ENCODE results near the gene CCDC70. TPM values are rescaled to one million over a fixed set of nuclear protein-coding genes. Genes with fewer than 3 reads are reported as not detected.

The CCDC70 gene
- total and polyA plus RNA-seq, 2 of the 8 experiments (the other 6 are each of a cell fraction or from before 2014, with no cell fraction given): not detected

GRCh38 chr13:51839711-51840540, 21.8 kb upstream of the CCDC70 start:
- Histone ChIP-seq H2BK120ac (replicated peaks; ENCODE audit: low read depth, low read length) (no peak overlapping the region), H2BK12ac (ENCODE audit: low read depth, low read length) (no peak overlapping the region), H3K27ac (ENCODE audit: low read depth, low read length) (no peak overlapping the region), H3K23me2 (ENCODE audit: low read depth, low read length) (no peaks in the 10 kb centered on the region), H3K4me2 (ENCODE audit: insufficient read depth in 1 of 2, low read depth in 2 of 2, low read length in 2 of 2) (no peak overlapping the region), H3K4me1 (replicated peaks in 1 of 4; ENCODE audit: control insufficient read depth in 3 of 4, insufficient read depth in 4 of 4, low read length in 3 of 4) (no peaks in the 10 kb centered on the region; a peak in 1 of 7 replicates), H2BK20ac (ENCODE audit: low read length) (no peak overlapping the region), H4K8ac (ENCODE audit: extremely low read depth, insufficient read depth, low read length) (no peak overlapping the region), H4K5ac (ENCODE audit: insufficient read length, low read depth, low read length) (no peak overlapping the region), H2BK5ac (ENCODE audit: low read depth, low read length) (no peak overlapping the region), H2AFZ (ENCODE audit: low read length) (no peak overlapping the region), H3K9me3 (ENCODE audit: insufficient read depth in 2 of 2, low read depth in 1 of 2, low read length in 1 of 2) (no peaks in the 10 kb centered on the region), H3K79me1 (ENCODE audit: low read depth, low read length) (no peaks in the 10 kb centered on the region), H3K4me3 (ENCODE audit: extremely low read depth in 1 of 4, insufficient read depth in 2 of 4, low read depth in 3 of 4, low read length in 4 of 4) (no peak overlapping the region), H3K79me2 (ENCODE audit: control insufficient read depth in 1 of 2, insufficient read depth in 2 of 2, low read length in 2 of 2) (no peaks in the 10 kb centered on the region), H2AK5ac (ENCODE audit: low read depth, low read length) (no peak overlapping the region), H3K9ac (replicated peaks in 1 of 4; ENCODE audit: extremely low read depth in 1 of 4, low read depth in 3 of 4, low read length in 3 of 4) (0 out of 7 replicates have a peak overlapping the region, but pooled peaks of 1 of the 4 experiments have one; percentile 15), H3K14ac (ENCODE audit: insufficient read length) (no peak overlapping the region), H2BK15ac (ENCODE audit: low read length) (no peak overlapping the region), H3K27me3 (replicated peaks in 1 of 4; ENCODE audit: control insufficient read depth in 3 of 4, extremely low read depth in 1 of 4, insufficient read depth in 3 of 4, low read length in 3 of 4) (no peaks in the 10 kb centered on the region), H4K91ac (replicated peaks; ENCODE audit: insufficient read length, low read length) (no peak overlapping the region), H3K56ac (replicated peaks; ENCODE audit: insufficient read length, low read depth, low read length) (no peak overlapping the region), H4K20me1 (replicated peaks in 1 of 2; ENCODE audit: control insufficient read depth in 1 of 2, insufficient read depth in 2 of 2, low read length in 2 of 2) (no peaks in the 10 kb centered on the region), H3K18ac (ENCODE audit: extremely low read depth, low read length) (no peak overlapping the region), H3K36me3 (ENCODE audit: control insufficient read depth in 2 of 4, insufficient read depth in 4 of 4, low read length in 3 of 4) (no peaks in the 10 kb centered on the region), H3K4ac (replicated peaks; ENCODE audit: insufficient read length, low read depth, low read length) (no peak overlapping the region), H3K23ac (ENCODE audit: insufficient read length) (no peak overlapping the region)
- no peak for FAIRE-seq
- WGBS, 2 experiments (ENCODE audit: extremely low coverage in 1 of 2, insufficient coverage in 1 of 2, insufficient read length in 1 of 2, insufficient replicate concordance in 2 of 2, low coverage in 1 of 2, low lambda C conversion rate in 2 of 2, missing lambda C conversion rate in 1 of 2): 82% methylated on average over 10 of the region's 10 CpGs; no CpG with 5 or more reads in 1 of the 2 experiments
- ChIA-PET POLR2A (ENCODE audit: partially characterized antibody) (interaction anchor here (0.6 kb wide), 1 partner anchor 436 kb away, joined by 3 read pairs; no protein-coding TSS in a partner anchor), CTCF (ENCODE audit: partially characterized antibody) (interaction anchor here (0.6 to 1.8 kb wide), 4 partner anchors 10 to 292 kb away, joined by 3 to 6 read pairs (median 4); no protein-coding TSS in a partner anchor)
- no peak for DNase-seq (ENCODE audit: low read depth in 1 of 2, low spot score in 2 of 2)
- TF ChIP-seq NRF1 (IDR thresholded peaks at IDR 0.05; ENCODE audit: low read depth, low read length) (no peak), KDM5A (IDR thresholded peaks at IDR 0.05; ENCODE audit: low read length) (no peak), CBX8 (IDR thresholded peaks at IDR 0.05; ENCODE audit: borderline replicate concordance, low read depth, low read length) (no peak), CEBPB (IDR thresholded peaks at IDR 0.05; ENCODE audit: low read depth, low read length) (no peak), CTCF (IDR thresholded peaks at IDR 0.05; ENCODE audit: control extremely low read depth in 1 of 3, insufficient read depth in 1 of 3, low read depth in 1 of 3, low read length in 3 of 3) (no peak), RAD21 (IDR thresholded peaks at IDR 0.05 in 1 of 2, conservative IDR thresholded peaks at IDR 0.05 in 1 of 2; ENCODE audit: low read depth in 2 of 2, low read length in 2 of 2) (no peak), ZNF274 (IDR thresholded peaks at IDR 0.05; ENCODE audit: borderline replicate concordance, extremely low read depth, low read length) (no peak), TAF7 (optimal IDR thresholded peaks at IDR 0.05; ENCODE audit: borderline replicate concordance, low read depth, low read length) (no peak), EZH2 (IDR thresholded peaks at IDR 0.05; ENCODE audit: low read depth, low read length, severe bottlenecking) (no peak)

Data from H1 (cell line).